GM12865 (cell line): Measurements from ENCODE around the gene FRMD4A.

ENCODE experiments used
- DNase-seq: peaks from one replicate; pipeline ENCODE4 v3.0.0; 2010; ENCODE audit warnings: low read depth
- H3K4me3 ChIP-seq: 2 replicates; pipeline ENCODE4 v1.5.1; 2011; ENCODE audit warnings: mild to moderate bottlenecking, low read depth, low read length, control low read depth
- TF ChIP-seq, protein P1 (sequence below): IDR thresholded peaks from 2 replicates; pipeline ENCODE4 v1.5.1; 2011; ENCODE audit warnings: low read length, control low read depth, low read depth, inconsistent platforms; ENCODE audit not compliant: insufficient read depth; ENCODE audit errors: missing control alignments

Gene FRMD4A

DNA sequence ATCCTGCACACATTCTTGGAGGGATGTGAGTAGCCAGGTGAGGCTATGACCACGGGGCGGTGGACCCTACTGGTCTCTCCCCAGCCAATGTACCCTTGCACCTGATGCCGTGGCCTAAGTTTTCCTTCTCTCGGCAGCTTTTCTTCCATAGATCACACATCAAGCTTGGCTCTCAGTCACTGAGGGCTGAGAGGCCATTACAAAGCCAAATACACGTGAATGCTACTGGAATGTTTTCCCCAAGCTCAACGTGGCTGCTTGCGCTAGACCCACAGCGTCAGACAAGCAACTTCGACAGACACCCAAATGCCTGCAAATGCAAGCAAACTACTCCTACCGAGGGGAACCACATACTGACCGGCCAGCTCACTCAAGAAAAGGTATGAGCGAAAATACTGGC lies 660.8 kb downstream of the FRMD4A start:
- H3K4me3 ChIP-seq, result no peak overlapping the region
- no peak for DNase-seq
- TF ChIP-seq, protein P1, sequence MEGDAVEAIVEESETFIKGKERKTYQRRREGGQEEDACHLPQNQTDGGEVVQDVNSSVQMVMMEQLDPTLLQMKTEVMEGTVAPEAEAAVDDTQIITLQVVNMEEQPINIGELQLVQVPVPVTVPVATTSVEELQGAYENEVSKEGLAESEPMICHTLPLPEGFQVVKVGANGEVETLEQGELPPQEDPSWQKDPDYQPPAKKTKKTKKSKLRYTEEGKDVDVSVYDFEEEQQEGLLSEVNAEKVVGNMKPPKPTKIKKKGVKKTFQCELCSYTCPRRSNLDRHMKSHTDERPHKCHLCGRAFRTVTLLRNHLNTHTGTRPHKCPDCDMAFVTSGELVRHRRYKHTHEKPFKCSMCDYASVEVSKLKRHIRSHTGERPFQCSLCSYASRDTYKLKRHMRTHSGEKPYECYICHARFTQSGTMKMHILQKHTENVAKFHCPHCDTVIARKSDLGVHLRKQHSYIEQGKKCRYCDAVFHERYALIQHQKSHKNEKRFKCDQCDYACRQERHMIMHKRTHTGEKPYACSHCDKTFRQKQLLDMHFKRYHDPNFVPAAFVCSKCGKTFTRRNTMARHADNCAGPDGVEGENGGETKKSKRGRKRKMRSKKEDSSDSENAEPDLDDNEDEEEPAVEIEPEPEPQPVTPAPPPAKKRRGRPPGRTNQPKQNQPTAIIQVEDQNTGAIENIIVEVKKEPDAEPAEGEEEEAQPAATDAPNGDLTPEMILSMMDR, result no peak

DNA sequence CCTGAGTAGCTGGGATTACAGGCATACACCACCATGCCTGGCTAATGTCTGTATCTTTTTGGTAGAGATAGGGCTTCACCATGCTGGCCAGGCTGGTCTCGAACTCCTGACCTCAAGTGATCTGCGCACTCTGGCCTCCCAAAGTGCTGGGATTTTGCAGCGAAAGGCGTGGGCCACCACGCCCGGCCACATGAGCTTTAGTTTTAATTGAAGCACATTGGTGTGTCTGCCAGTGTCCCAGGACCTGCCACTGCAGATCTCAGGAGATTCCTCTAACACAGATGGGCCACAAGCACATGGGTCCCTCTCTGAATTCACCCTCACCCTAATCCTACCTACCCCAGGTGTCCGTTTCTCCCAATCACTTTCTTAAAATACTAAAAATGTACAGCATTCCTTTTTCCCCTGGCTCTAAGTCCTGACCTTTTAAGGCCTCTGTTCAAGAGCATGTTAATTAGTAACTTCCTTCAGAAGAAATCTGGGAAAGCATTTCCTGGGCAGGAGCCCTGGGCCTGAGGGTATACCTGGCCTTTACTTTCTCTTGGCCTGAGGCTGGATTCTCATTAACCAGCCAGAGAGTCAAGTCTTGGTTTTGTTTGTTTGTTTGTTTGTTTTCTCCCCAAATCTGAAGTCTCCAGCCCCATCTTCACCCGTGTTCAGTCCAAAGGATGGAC lies 661.4 kb downstream of the FRMD4A start:
- H3K4me3 ChIP-seq, result no peak overlapping the region
- DNase-seq, result no peak
- TF ChIP-seq, protein P1, result no peak

DNA sequence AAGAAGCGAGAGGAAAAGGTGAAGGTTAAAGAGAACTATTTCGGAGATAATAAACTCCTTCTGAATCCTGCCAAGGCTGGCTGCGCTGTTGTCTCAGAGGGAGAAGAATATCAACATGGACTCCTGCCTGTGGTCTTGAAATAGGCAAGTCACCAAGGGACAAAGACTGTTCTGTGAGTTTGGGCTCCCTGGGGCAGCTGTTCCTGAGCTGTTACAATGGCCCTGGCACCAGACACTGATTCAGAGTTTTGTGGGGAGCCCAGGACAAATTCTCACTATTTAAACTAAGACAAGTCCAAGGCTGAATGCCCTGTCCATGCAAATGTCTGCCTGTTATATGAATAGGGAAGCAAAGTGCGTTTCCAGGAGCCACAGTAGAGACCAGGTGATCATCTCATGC lies 662.6 kb downstream of the FRMD4A start:
- no peak for DNase-seq
- TF ChIP-seq, protein P1, result no peak
- no peak overlapping the region for H3K4me3 ChIP-seq

DNA sequence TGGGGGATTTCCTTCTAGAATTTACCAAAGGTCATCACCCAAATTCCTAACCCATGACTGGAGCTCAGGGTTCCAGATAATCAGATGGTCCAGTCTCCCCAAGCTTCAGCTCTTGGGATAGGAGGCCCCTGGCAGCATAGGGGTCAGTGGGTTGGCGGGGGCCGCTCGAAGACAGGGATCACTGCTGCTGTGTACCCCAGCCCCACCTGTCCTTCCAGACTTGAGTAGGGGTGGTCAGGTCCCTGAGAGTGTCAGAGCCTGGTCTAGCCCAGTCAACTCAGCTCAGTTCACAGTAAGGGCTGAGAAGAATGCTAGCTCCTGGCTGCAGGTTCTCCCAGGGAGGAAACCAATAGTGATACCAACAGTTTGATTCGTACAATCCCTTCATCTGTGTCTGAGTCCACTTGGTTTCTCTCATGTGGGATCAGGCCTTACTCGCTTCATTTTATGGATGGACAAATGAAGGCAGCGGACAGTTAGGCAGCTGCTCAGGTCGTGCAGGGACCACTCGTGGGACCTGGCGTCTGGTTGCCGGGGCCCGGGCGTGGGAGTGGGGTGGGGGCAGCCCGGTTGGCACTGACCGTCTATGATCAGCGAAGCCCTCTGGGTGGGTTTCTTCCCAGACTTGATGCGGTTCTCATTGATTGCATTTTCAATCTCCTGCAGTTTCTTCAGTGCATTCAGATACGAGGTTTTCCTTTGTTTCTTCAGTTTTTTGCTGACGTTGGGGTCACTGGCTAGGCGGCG lies 665.0 kb downstream of the FRMD4A start:
- TF ChIP-seq, protein P1, result no peak
- no peak overlapping the region for H3K4me3 ChIP-seq
- no peak for DNase-seq

DNA sequence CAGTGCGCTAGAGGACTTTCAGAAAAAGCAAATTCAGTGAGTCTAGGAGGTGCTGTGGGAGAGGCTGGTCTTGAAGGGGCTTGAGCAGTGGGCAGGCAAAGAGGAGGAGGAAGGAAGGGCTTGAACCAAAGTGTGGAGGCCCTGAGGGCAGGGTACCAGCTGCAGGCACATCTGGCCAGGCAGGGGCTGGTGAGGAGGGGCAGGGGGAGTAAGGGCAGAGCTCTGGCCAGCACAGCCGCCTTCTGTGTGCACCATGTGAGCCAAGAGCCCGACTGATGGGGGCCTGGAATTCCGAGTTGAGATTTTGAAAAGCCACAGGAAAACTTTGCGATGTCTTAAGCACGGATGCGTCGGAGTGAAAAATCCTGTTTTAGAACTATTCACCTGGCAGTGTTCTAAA lies 669.5 kb downstream of the FRMD4A start:
- no peak for DNase-seq
- H3K4me3 ChIP-seq, result no peak overlapping the region
- TF ChIP-seq, protein P1, result no peak

DNA sequence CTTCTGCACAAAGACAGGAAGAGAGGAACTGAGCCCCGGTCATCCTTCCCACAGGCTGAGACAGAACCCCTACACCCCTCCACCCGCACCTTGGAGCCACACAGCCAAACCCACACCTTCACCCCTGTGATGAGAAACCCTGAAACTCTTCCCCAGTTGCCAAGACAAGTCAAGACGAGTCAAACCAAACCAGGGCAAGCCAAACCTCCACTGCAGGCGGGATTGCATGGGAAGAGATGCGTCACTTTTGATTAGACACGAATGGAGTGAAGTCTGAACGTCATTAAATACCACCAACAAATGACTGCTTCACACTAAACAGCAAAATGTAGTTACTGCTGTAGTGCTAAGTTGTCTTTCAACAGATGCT lies 670.2 kb downstream of the FRMD4A start:
- H3K4me3 ChIP-seq, result no peak overlapping the region
- DNase-seq, result peak; percentile 16
- TF ChIP-seq, protein P1, result no peak
